ENCODE results near the gene PSKH1.
"Not testable (repeated sequence)": the region's sequence is repeated elsewhere in the genome, so short reads cannot be mapped to it uniquely, and the experiment has no call there.

The PSKH1 gene

DNA sequence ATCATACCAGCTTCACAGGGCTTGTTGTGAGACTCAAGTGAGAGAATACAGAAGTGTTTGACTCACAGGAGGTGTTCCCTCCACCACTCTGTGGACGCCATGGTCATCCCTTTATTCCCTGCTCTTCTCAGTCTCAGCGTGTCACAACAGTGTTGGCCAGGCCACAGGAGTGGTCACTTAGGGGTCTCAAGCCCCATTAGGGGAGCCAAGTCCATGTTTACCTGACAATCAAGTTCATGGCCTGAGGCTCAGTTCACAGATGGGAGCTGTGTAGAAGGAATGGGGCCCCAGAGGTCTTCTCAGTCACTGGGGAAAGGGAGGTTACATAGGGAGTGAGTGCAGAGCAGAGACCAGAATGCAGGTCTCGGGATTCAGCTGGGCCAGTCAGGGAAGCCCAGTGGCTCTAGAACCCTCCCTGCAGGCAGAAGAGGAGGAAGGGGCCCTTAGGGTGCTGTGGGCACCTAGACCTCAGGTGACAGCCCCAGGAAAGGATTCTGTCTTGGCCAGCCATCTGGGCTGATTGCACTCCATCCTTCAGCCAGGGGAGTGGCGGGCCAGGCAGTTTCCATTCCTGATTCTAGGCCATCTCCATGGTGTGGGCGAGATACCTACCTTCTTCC lies 36.0 kb upstream of the PSKH1 start:
- Histone ChIP-seq H3K9ac (ENCODE audit: low read length) (no peak overlapping the region), H3K27me3 (ENCODE audit: control insufficient read depth in 1 of 2, insufficient read depth in 2 of 2, low read length in 2 of 2) (no peaks in the 10 kb centered on the region), H3K4me1 (ENCODE audit: insufficient read depth, low read length) (peaks cover 32% of the 10 kb centered on the region), H3K27ac (ENCODE audit: low read depth, low read length) (no peak overlapping the region), H3K9me3 (ENCODE audit: low read length) (no peaks in the 10 kb centered on the region), H3K4me3 (ENCODE audit: low read depth in 1 of 2, low read length in 2 of 2) (no peak overlapping the region), H3K36me3 (ENCODE audit: insufficient read depth, low read length) (peaks cover 12% of the 10 kb centered on the region)

DNA sequence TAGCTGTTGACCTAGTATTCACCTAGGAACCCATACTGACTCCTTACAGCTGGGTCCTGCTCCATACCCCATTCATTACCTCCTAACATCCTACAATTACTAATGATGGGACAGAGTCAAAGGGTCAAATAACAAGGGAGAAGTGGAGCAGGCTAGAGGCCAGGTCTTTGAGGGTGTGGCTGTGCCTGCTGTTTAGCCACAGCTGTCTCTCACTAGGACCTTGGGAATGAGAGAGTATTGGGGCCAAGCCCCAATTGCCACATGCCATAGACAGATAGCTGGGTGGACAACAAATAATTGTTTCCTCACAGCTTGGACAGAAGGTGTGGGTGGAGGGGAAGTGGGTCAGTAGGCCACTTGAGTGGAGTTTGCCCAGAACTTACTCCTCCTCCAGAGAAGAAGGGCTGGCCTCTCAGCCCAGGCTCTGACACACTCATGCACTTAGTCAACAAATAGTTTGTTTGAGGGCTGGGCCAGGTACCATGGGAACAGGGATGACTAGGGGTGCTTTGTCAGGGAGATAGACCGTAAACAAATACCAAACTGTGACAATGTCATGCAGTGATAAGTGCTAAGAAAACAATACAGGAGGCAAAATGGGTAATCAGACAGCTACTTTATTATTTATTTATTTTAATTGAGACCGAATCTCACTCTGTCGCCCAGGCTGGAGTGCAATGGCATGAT lies 35.4 kb upstream of the PSKH1 start:
- peaks cover 37% of the 10 kb centered on the region for H3K4me1 ChIP-seq (ENCODE audit: insufficient read depth, low read length)
- H3K9ac ChIP-seq (ENCODE audit: low read length), result no peak overlapping the region
- no peak overlapping the region for H3K27ac ChIP-seq (ENCODE audit: low read depth, low read length)
- H3K27me3 ChIP-seq (ENCODE audit: control insufficient read depth in 1 of 2, insufficient read depth in 2 of 2, low read length in 2 of 2), result no peaks in the 10 kb centered on the region
- H3K9me3 ChIP-seq (ENCODE audit: low read length), result no peaks in the 10 kb centered on the region
- no peak overlapping the region for H3K4me3 ChIP-seq (ENCODE audit: low read depth in 1 of 2, low read length in 2 of 2)
- H3K36me3 ChIP-seq (ENCODE audit: insufficient read depth, low read length), result peaks cover 12% of the 10 kb centered on the region

DNA sequence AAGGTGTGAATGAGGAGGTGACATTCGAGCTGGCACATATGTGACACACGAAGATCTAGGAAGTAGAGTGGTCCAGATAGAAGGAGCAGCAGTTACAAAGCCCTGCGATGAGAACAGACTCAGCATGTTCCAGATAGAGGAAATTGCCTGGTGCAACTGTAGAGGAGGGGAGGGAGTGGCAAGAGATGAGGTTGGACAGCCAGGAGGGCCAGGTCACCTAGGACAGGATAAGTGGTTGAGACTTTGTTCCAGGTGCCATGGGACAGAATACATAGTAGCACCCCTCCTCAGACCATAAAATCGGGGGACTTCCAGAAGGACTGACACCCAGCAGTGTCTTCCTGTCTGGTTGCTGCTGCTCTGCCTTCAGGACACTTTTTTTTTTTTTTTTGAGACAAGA lies 34.6 kb upstream of the PSKH1 start:
- Histone ChIP-seq H3K4me3 (ENCODE audit: low read depth in 1 of 2, low read length in 2 of 2) (no peak overlapping the region), H3K9ac (ENCODE audit: low read length) (no peak overlapping the region), H3K4me1 (ENCODE audit: insufficient read depth, low read length) (peaks cover 43% of the 10 kb centered on the region), H3K27ac (ENCODE audit: low read depth, low read length) (no peak overlapping the region), H3K9me3 (ENCODE audit: low read length) (no peaks in the 10 kb centered on the region), H3K36me3 (ENCODE audit: insufficient read depth, low read length) (peaks cover 12% of the 10 kb centered on the region), H3K27me3 (ENCODE audit: control insufficient read depth in 1 of 2, insufficient read depth in 2 of 2, low read length in 2 of 2) (no peaks in the 10 kb centered on the region)

DNA sequence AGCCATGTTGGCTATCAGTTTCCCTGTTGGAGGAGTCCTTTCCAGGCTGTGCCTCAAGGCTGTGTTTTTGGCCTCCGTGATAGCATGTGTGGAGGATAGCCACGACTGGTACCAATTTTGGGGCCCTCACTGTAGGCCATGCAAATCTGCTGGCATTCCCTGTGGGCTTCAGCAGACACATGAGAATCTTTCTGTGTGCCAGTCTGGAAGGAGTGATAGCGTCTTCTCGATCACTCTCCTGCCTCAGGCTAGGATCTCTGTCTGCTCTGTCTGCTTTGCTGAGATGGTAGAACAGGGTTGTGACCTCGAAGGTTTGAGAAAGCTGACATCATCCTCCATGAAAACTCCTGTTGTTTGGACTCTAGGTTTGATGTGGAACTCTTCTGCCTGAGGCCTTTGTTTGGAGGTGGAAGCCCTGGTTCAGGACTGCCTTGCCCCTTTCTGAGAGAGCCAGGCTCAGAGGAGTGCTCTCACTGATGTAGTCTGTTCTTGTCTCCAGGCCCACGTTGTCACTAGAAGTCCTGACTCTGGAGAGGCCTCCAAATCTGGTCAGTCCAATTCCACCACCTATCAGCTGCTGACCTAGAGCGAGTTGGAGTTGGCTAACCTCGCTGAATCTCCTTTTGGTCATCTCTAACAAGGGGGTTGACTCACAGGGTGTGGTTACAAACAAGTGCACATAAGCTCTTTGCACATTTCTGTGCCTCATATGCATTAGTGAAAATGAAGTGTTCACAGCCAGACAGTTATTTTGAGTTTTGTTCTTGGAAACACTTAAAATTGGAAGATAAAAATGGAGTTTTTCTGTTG lies 32.3 kb upstream of the PSKH1 start:
- Histone ChIP-seq H3K9me3 (ENCODE audit: low read length) (no peaks in the 10 kb centered on the region), H3K27me3 (ENCODE audit: control insufficient read depth in 1 of 2, insufficient read depth in 2 of 2, low read length in 2 of 2) (no peaks in the 10 kb centered on the region), H3K4me3 (ENCODE audit: low read depth in 1 of 2, low read length in 2 of 2) (no peak overlapping the region), H3K27ac (ENCODE audit: low read depth, low read length) (no peak overlapping the region), H3K4me1 (ENCODE audit: insufficient read depth, low read length) (peaks cover 42% of the 10 kb centered on the region), H3K9ac (ENCODE audit: low read length) (no peak overlapping the region), H3K36me3 (ENCODE audit: insufficient read depth, low read length) (peaks cover 23% of the 10 kb centered on the region)

DNA sequence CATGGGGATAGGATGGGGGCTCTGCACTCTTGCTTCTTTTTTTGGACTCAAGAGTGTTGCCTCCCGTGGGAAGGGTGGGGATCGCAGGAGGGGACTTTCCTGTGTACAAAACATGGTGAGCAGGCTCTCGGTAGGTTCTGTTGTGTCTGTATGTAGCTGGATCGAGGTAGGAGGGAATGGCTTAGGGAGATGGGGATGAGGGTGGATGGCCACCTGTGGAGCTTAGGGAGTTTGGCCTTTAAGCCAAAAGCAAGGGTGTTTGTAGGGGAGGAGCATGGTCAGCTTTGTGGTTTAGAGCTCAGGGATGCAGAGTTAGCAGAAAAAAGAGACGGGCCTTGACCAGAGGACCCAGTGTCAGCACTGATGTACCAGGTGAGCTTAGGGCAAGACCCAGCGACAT lies 31.2 kb upstream of the PSKH1 start:
- Histone ChIP-seq H3K9me3 (ENCODE audit: low read length) (no peaks in the 10 kb centered on the region), H3K27me3 (ENCODE audit: control insufficient read depth in 1 of 2, insufficient read depth in 2 of 2, low read length in 2 of 2) (no peaks in the 10 kb centered on the region), H3K4me1 (ENCODE audit: insufficient read depth, low read length) (peaks cover 42% of the 10 kb centered on the region), H3K9ac (ENCODE audit: low read length) (no peak overlapping the region), H3K36me3 (ENCODE audit: insufficient read depth, low read length) (peaks cover 27% of the 10 kb centered on the region), H3K27ac (ENCODE audit: low read depth, low read length) (no peak overlapping the region), H3K4me3 (ENCODE audit: low read depth in 1 of 2, low read length in 2 of 2) (no peak overlapping the region)

DNA sequence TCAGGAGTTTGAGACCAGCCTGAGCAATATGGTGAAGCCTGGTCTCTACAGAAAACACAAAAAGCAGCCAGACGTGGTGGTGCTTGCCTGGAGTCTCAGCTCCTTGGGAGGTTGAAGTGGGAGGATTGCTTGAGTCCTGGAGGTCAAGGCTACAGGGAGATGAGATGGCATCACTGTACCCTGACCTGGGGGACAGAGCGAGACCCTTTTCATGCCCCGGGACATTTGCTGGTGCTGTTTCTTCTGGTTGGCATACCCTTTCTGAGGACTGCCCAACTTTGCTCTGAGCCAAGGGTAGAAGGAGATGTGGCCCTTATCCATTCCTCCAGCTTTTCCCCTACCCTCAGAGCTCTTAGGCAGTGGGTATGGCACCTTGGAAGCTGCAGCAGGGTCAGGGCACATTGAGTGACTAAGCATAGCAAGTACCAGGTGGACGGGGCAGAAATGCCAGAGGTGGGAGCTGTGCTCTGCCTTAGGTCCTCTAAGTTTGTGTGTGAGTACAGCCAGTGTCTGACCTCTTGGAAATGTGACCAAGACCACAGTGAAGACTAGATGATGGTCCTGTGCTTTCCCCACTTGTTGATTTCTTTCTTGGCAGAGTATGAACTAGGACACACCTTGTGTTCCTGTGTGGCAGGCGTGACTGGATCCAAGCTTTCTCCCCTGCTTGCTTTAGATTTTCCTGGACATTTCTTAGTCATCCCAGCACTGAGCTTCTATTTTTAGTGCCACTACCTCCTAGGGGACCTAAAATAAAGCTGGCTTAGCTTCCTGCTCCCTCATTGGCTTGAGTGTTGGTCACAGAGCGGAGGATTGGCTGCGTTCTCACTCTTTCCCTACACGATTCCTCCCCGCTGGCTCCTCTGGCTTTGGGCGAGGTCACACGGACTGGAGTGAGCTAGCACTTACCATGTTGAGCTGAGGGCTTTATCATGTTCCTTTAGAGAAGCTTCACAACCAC lies 30.2 kb upstream of the PSKH1 start:
- H3K9ac ChIP-seq (ENCODE audit: low read length), result no peak overlapping the region
- no peaks in the 10 kb centered on the region for H3K9me3 ChIP-seq (ENCODE audit: low read length)
- H3K36me3 ChIP-seq (ENCODE audit: insufficient read depth, low read length), result peaks cover 36% of the 10 kb centered on the region
- peaks cover 32% of the 10 kb centered on the region for H3K4me1 ChIP-seq (ENCODE audit: insufficient read depth, low read length)
- peak overlapping the region in 1 of 2 donors; percentile 13 for H3K4me3 ChIP-seq (ENCODE audit: low read depth in 1 of 2, low read length in 2 of 2)
- H3K27ac ChIP-seq (ENCODE audit: low read depth, low read length), result no peak overlapping the region
- no peaks in the 10 kb centered on the region for H3K27me3 ChIP-seq (ENCODE audit: control insufficient read depth in 1 of 2, insufficient read depth in 2 of 2, low read length in 2 of 2)

DNA sequence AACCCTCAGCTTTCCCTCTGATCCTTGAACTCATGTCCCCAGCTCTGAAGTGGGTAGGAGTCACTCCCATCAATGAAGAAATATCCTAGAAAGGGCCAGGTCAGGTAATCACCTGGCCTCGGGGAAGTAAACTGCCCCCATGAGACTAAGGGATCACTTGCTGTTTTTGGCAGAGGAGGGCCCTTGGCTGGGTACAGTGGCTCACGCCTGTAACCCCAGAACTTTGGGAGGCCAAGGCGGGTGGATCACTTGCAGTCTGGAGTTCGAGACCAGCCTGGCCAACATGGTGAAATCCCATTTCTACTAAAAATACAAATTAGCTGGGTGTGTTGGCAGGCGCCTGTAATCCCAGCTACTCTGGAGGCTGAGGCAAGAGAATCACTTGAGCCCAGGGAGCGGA lies 29.0 kb upstream of the PSKH1 start:
- H3K9ac ChIP-seq (ENCODE audit: low read length); H3K4me3 ChIP-seq (ENCODE audit: low read depth in 1 of 2, low read length in 2 of 2); H3K9me3 ChIP-seq (ENCODE audit: low read length); H3K27ac ChIP-seq (ENCODE audit: low read depth, low read length); H3K27me3 ChIP-seq (ENCODE audit: control insufficient read depth in 1 of 2, insufficient read depth in 2 of 2, low read length in 2 of 2): not testable (repeated sequence)
- peaks cover 42% of the 10 kb centered on the region for H3K36me3 ChIP-seq (ENCODE audit: insufficient read depth, low read length)
- H3K4me1 ChIP-seq (ENCODE audit: insufficient read depth, low read length), result peaks cover 25% of the 10 kb centered on the region

DNA sequence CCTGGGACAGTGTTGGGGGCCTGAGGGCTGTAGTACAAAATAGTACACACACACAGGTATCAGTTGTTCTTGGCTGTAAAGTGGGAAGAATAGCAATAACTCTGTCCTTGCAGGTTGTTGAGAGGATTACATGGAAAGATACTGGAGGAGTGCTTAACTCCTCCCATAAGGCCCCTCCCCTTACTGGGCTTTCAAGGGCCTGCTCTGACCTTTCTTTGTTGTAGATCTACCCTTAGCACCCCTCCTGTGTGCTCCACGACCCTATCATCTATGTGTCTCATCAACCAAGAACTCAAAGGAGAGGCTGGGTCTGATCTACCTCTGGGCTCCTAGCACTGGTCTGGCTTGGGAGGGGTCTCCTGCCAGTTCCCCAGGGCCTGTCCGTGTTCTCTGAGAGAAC lies 28.5 kb upstream of the PSKH1 start:
- Histone ChIP-seq H3K27ac (ENCODE audit: low read depth, low read length) (no peak overlapping the region), H3K9me3 (ENCODE audit: low read length) (no peaks in the 10 kb centered on the region), H3K36me3 (ENCODE audit: insufficient read depth, low read length) (peaks cover 42% of the 10 kb centered on the region), H3K4me3 (ENCODE audit: low read depth in 1 of 2, low read length in 2 of 2) (no peak overlapping the region), H3K9ac (ENCODE audit: low read length) (no peak overlapping the region), H3K27me3 (ENCODE audit: control insufficient read depth in 1 of 2, insufficient read depth in 2 of 2, low read length in 2 of 2) (no peaks in the 10 kb centered on the region), H3K4me1 (ENCODE audit: insufficient read depth, low read length) (peaks cover 25% of the 10 kb centered on the region)

DNA sequence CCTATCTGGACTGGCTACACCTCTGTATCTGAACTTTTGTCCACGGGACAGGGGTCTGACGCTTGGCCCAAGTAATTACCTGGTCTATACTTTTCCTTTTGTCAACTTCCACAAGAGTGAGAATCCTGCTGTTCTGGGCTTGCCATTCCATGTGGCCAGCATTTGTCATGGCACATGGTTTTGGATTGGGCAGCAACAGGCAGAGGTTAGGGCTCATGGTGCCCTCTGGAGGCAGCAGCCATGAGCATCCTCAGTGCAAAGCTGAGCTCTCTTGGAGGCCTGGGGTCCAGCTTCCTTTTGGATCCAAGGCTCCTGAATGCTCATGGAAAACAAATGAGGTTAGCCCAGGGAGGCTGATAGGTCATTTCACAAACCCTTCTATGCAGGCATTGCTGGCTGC lies 27.7 kb upstream of the PSKH1 start:
- H3K27ac ChIP-seq (ENCODE audit: low read depth, low read length), result no peak overlapping the region
- peaks cover 25% of the 10 kb centered on the region for H3K4me1 ChIP-seq (ENCODE audit: insufficient read depth, low read length)
- no peaks in the 10 kb centered on the region for H3K9me3 ChIP-seq (ENCODE audit: low read length)
- H3K27me3 ChIP-seq (ENCODE audit: control insufficient read depth in 1 of 2, insufficient read depth in 2 of 2, low read length in 2 of 2), result no peaks in the 10 kb centered on the region
- no peak overlapping the region for H3K9ac ChIP-seq (ENCODE audit: low read length)
- no peak overlapping the region for H3K4me3 ChIP-seq (ENCODE audit: low read depth in 1 of 2, low read length in 2 of 2)
- H3K36me3 ChIP-seq (ENCODE audit: insufficient read depth, low read length), result peaks cover 47% of the 10 kb centered on the region

DNA sequence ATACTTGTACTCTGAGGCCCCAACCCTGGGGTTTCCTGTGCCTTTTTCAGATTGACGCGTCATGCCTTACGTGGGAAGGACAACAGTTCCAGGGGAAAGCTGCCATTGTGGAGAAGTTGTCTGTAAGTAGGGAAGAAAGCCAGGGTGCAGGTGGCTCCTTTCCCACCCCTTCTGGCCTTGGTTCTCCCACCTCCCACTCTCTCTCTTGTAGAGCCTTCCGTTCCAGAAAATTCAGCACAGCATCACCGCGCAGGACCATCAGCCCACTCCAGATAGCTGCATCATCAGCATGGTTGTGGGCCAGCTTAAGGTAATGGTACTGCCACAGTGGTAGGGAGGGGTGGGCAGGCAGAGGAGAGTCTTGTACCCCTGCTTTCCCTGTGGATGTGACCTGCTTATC lies 24.8 kb upstream of the PSKH1 start:
- Histone ChIP-seq H3K4me3 (ENCODE audit: low read depth in 1 of 2, low read length in 2 of 2) (no peak overlapping the region), H3K4me1 (ENCODE audit: insufficient read depth, low read length) (peaks cover 11% of the 10 kb centered on the region), H3K27me3 (ENCODE audit: control insufficient read depth in 1 of 2, insufficient read depth in 2 of 2, low read length in 2 of 2) (no peaks in the 10 kb centered on the region), H3K27ac (ENCODE audit: low read depth, low read length) (no peak overlapping the region), H3K9me3 (ENCODE audit: low read length) (no peaks in the 10 kb centered on the region), H3K36me3 (ENCODE audit: insufficient read depth, low read length) (peaks cover 44% of the 10 kb centered on the region), H3K9ac (ENCODE audit: low read length) (no peak overlapping the region)

DNA sequence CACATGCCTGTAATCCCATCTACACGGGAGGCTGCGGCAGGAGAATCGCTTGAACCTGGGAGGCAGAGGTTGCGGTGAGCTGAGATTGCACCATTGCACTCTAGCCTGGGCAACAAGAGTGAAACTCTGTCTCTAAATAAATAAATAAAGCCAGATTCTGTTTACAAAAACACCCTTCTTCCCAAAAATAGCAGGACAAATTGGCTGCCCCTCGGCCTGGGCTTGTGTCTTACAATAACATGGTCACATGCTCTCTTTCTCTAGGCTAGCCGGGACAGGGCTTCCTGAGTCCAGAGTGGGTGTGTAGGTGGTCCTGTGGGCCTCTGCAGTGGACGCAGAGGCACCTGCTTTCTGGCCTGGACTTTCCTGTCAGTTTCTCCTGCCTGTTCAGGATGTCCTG lies 23.4 kb upstream of the PSKH1 start:
- Histone ChIP-seq H3K9ac (ENCODE audit: low read length) (no peak overlapping the region), H3K36me3 (ENCODE audit: insufficient read depth, low read length) (peaks cover 44% of the 10 kb centered on the region), H3K4me3 (ENCODE audit: low read depth in 1 of 2, low read length in 2 of 2) (no peak overlapping the region), H3K27me3 (ENCODE audit: control insufficient read depth in 1 of 2, insufficient read depth in 2 of 2, low read length in 2 of 2) (no peaks in the 10 kb centered on the region), H3K27ac (ENCODE audit: low read depth, low read length) (no peak overlapping the region), H3K9me3 (ENCODE audit: low read length) (no peaks in the 10 kb centered on the region), H3K4me1 (ENCODE audit: insufficient read depth, low read length) (peaks cover 16% of the 10 kb centered on the region)

All from muscle layer of colon (tissue), 2 donors.